Endodermal cell (in vitro differentiated cells): ENCODE results near the gene OR1S1. TPM values are rescaled to one million over a fixed set of nuclear protein-coding genes. Genes with fewer than 3 reads are reported as not detected.
"Not testable (repeated sequence)": the region's sequence is repeated elsewhere in the genome, so short reads cannot be mapped to it uniquely, and the experiment has no call there.

Experiments
- DNase-seq: peaks from one replicate; pipeline ENCODE4 v3.0.0-alpha.2; 2017
- H3K27ac ChIP-seq: 2 replicates; pipeline ENCODE4 v1.5.1; 2013; ENCODE audit warnings: mild to moderate bottlenecking, low read depth, low read length, moderate library complexity
- H3K27me3 ChIP-seq: 2 replicates; pipeline ENCODE4 v1.6.1; 2013; ENCODE audit warnings: mild to moderate bottlenecking, low read length, moderate library complexity; ENCODE audit not compliant: insufficient read depth, control insufficient read depth, poor library complexity, severe bottlenecking
- H3K36me3 ChIP-seq: 2 replicates; pipeline ENCODE4 v1.7.0; 2013; ENCODE audit warnings: mild to moderate bottlenecking, low read length, moderate library complexity; ENCODE audit not compliant: control insufficient read depth, insufficient read depth
- H3K4me1 ChIP-seq: one replicate; pipeline ENCODE4 v1.7.0; 2013; ENCODE audit warnings: low read length; ENCODE audit not compliant: control insufficient read depth, insufficient read depth
- H3K4me3 ChIP-seq: 2 replicates; pipeline ENCODE4 v1.5.1; 2013; ENCODE audit warnings: mild to moderate bottlenecking, low read length, moderate library complexity
- H3K9ac ChIP-seq: 2 replicates; pipeline ENCODE4 v1.6.1; 2013; ENCODE audit warnings: mild to moderate bottlenecking, low read length, moderate library complexity; ENCODE audit not compliant: poor library complexity, severe bottlenecking; ENCODE audit errors: extremely low read depth
- H3K9me3 ChIP-seq: 2 replicates; pipeline ENCODE4 v1.6.1; 2013; ENCODE audit warnings: mild to moderate bottlenecking, low read length, moderate library complexity; ENCODE audit not compliant: control insufficient read depth
- H3K27ac Mint-ChIP-seq: 2 replicates; pipeline ENCODE4 v1.8.0; 2020; ENCODE audit warnings: mixed read lengths
- H3K27me3 Mint-ChIP-seq: 2 replicates; pipeline ENCODE4 v1.8.0; 2021; ENCODE audit warnings: mild to moderate bottlenecking, mixed read lengths; ENCODE audit not compliant: insufficient read depth
- H3K36me3 Mint-ChIP-seq: 2 replicates; pipeline ENCODE4 v1.8.0; 2020; ENCODE audit warnings: low read depth, mixed read lengths
- H3K4me1 Mint-ChIP-seq: 2 replicates; pipeline ENCODE4 v1.8.0; 2020; ENCODE audit warnings: mixed read lengths
- H3K4me3 Mint-ChIP-seq: 2 replicates; pipeline ENCODE4 v1.8.0; 2020; ENCODE audit warnings: mild to moderate bottlenecking, moderate library complexity, mixed read lengths
- H3K9me3 Mint-ChIP-seq: 2 replicates; pipeline ENCODE4 v1.8.0; 2020; ENCODE audit warnings: mild to moderate bottlenecking, mixed read lengths
- CTCF ChIP-seq: fragments of 200-600 bp; sonication (generic); conservative IDR thresholded peaks from 2 replicates; pipeline ENCODE4 v1.5.0; 2021; ENCODE audit warnings: antibody characterized with exemption, mild to moderate bottlenecking
- WGBS, 2 experiments: methylation state at CpG; one replicate each; pipeline versions ENCODE4 v1.1.5 to v1.1.7; 2013; ENCODE audit warnings: missing lambda C conversion rate in 2 of 2, mixed read lengths in 1 of 2; ENCODE audit not compliant: insufficient coverage in 1 of 2, insufficient read length in 1 of 2; 5-methylcytosine and 5-hydroxymethylcytosine counted together
- long read RNA-seq, 4 experiments: library from polyadenylated mRNA in 2 of 4; library from RNA in 1 of 4; library from capped mRNA in 1 of 4; stranded (forward) in 3 of 4; unstranded in 1 of 4; transcript quantifications; one replicate each; pipeline ENCODE4 v2.0.0, GENCODE V29; 2020 to 2021; ENCODE audit warnings: inconsistent platforms in 1 of 4
- polyA plus RNA-seq, 2 experiments: library from polyadenylated mRNA; stranded (reverse); fragments of 50-300 nt; gene quantifications; one replicate each; pipeline ENCODE4 v1.2.3, GENCODE V29; 2013
- total RNA-seq, 2 donors: library from RNA; stranded (reverse); fragmentation: NEBNext Ultra II Directional in 1 of 2; extraction: Animal tissue kit (Norgen Biotek cat#: 25700) in 1 of 2; gene quantifications; 2 replicates in 1 of 2; 3 replicates in 1 of 2; pipeline ENCODE4 v1.2.1, GENCODE V29; 2021

Gene OR1S1
- total RNA-seq: not detected
- polyA plus RNA-seq (2013, experiment 1 of 2): not detected
- not detected for polyA plus RNA-seq (2013, experiment 2 of 2)
- long read RNA-seq, experiment 1: 0 reads
- long read RNA-seq, experiment 2: 0 reads
- long read RNA-seq, experiment 3: 0 reads
- long read RNA-seq, experiment 4: 0 reads

GRCh38 chr11:58212420-58212819 is at the start of gene OR1S1:
TSS of gene OR1S1 (plus strand) at chr11:58212720.
- H3K27ac ChIP-seq, H3K4me3 Mint-ChIP-seq, H3K27me3 ChIP-seq, H3K27me3 Mint-ChIP-seq, H3K4me1 Mint-ChIP-seq, DNase-seq, H3K9ac ChIP-seq, H3K9me3 ChIP-seq, H3K27ac Mint-ChIP-seq, H3K4me3 ChIP-seq, H3K9me3 Mint-ChIP-seq, H3K36me3 Mint-ChIP-seq, H3K4me1 ChIP-seq, H3K36me3 ChIP-seq: not testable (repeated sequence)
- 90% methylated on average over 2 of the region's 2 CpGs; no CpG with 5 or more reads in 1 of the 2 experiments for WGBS, 2 experiments

- DNase-seq: no peak
- peaks cover 2% of the 10 kb centered on the region for H3K9me3 Mint-ChIP-seq
- H3K4me1 Mint-ChIP-seq: no peaks in the 10 kb centered on the region
- no peaks in the 10 kb centered on the region for H3K27me3 Mint-ChIP-seq
- Histone ChIP-seq H3K27ac (no peak overlapping the region), H3K27me3 (no peaks in the 10 kb centered on the region), H3K9me3 (no peaks in the 10 kb centered on the region), H3K4me1 (no peaks in the 10 kb centered on the region), H3K4me3 (no peak overlapping the region), H3K36me3 (no peaks in the 10 kb centered on the region), H3K9ac (no peak overlapping the region)
- H3K36me3 Mint-ChIP-seq: no peaks in the 10 kb centered on the region
- no peak overlapping the region for H3K4me3 Mint-ChIP-seq
- H3K27ac Mint-ChIP-seq: no peak overlapping the region
- no peak for TF ChIP-seq CTCF
- WGBS, 2 experiments: 78 to 97% methylated on average over 2 to 3 of the region's 4 CpGs
Measured at GRCh38 chr11:58164389-58164788, 48.1 kb upstream of the OR1S1 start.

GRCh38 chr11:58164990-58165389 is 47.5 kb upstream of the OR1S1 start:
- TF ChIP-seq CTCF: no peak
- Histone ChIP-seq H3K36me3 (no peaks in the 10 kb centered on the region), H3K4me3 (no peak overlapping the region), H3K9me3 (no peaks in the 10 kb centered on the region), H3K27me3 (no peaks in the 10 kb centered on the region), H3K27ac (no peak overlapping the region), H3K9ac (no peak overlapping the region), H3K4me1 (no peaks in the 10 kb centered on the region)
- Mint-ChIP-seq H3K27ac (no peak overlapping the region), H3K27me3 (no peaks in the 10 kb centered on the region), H3K4me3 (no peak overlapping the region), H3K36me3 (no peaks in the 10 kb centered on the region), H3K9me3 (peaks cover 2% of the 10 kb centered on the region), H3K4me1 (no peaks in the 10 kb centered on the region)
- WGBS, 2 experiments: 69 to 86% methylated on average over 1 of the region's 1 CpG
- no peak for DNase-seq
